Measurements from ENCODE around the gene TF. TPM values are rescaled to one million over a fixed set of nuclear protein-coding genes. Genes with fewer than 3 reads are reported as not detected.
"Not testable (repeated sequence)": the region's sequence is repeated elsewhere in the genome, so short reads cannot be mapped to it uniquely, and the experiment has no call there.

Gene TF
- total RNA-seq, 1 donor from 2014 or later: 2.3 TPM

DNA sequence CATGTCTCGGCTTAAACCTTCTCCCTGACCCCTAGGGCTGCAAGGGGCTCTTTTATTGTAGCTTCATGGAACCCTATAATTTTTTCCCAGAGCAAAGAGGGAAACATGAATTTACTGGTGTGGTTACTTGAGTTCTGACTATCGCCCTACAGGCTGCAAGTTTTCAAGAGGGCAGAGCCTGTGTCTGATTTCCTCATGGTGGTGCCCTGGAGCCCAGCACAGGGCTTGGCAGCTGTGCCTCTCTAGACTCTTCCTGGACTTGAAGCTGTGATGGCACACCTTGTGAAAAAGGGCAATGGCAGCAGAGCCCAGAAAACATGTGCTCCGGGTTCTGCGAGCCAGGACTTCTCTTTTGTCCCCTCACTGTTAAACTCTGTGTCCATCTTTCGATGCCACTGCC lies 34.2 kb upstream of the TF start:
- DNase-seq (ENCODE audit: extremely low spot score, unreplicated experiment): no peak
- Mint-ChIP-seq H3K4me1 (ENCODE audit: unreplicated experiment) (no peaks in the 10 kb centered on the region), H3K4me3 (no peak overlapping the region), H3K9me3 (no peaks in the 10 kb centered on the region), H3K27ac (no peak overlapping the region), H3K36me3 (no peaks in the 10 kb centered on the region), H3K27me3 (peaks cover 22% of the 10 kb centered on the region)
- TF ChIP-seq, protein P1, sequence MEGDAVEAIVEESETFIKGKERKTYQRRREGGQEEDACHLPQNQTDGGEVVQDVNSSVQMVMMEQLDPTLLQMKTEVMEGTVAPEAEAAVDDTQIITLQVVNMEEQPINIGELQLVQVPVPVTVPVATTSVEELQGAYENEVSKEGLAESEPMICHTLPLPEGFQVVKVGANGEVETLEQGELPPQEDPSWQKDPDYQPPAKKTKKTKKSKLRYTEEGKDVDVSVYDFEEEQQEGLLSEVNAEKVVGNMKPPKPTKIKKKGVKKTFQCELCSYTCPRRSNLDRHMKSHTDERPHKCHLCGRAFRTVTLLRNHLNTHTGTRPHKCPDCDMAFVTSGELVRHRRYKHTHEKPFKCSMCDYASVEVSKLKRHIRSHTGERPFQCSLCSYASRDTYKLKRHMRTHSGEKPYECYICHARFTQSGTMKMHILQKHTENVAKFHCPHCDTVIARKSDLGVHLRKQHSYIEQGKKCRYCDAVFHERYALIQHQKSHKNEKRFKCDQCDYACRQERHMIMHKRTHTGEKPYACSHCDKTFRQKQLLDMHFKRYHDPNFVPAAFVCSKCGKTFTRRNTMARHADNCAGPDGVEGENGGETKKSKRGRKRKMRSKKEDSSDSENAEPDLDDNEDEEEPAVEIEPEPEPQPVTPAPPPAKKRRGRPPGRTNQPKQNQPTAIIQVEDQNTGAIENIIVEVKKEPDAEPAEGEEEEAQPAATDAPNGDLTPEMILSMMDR (conservative IDR thresholded peaks at IDR 0.05): no peak

DNA sequence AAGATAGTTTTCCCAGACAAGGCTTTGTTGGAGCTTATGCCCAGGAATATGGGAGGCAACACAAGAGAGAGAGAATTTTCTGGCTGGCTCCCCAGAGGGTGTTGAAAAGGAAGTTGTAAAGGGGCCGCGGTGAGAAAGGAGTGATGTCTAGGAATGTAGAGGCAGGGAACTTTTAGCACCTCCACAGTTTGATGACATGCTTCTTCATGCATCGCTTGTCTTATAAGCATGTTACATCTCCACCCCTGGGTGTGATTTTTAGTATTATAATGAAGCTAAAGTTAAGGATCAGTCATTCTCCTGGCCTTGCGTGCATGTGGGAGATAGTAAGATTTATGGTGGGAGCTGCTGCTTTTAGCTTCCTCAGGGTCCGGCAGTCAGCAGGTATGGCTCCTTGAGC lies 32.8 kb upstream of the TF start:
- Mint-ChIP-seq H3K9me3 (no peaks in the 10 kb centered on the region), H3K27me3 (peaks cover 15% of the 10 kb centered on the region), H3K27ac (no peak overlapping the region), H3K4me1 (ENCODE audit: unreplicated experiment) (no peaks in the 10 kb centered on the region), H3K36me3 (no peaks in the 10 kb centered on the region), H3K4me3 (no peak overlapping the region)
- TF ChIP-seq, protein P1 (conservative IDR thresholded peaks at IDR 0.05): no peak
- DNase-seq (ENCODE audit: extremely low spot score, unreplicated experiment): no peak

DNA sequence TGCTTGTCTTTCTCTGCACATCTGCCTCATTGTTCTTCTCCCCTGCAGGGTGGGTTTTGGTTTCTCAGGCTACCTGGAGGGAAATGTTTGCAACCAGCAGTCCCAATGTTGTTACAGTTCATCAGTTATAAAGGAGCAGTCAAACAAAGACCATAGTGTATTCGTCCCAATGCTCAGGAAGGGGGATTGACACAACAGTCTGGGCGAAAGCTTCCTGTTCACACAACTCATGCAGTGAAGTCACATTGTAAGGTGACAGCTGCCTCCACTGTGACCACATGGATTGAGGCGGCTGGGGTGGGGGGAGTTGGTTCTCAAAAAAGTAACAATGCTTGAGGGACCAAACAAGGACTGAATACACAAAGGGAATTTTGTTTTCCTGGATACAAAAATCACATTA lies 28.8 kb upstream of the TF start:
- Mint-ChIP-seq H3K9me3 (peaks cover 4% of the 10 kb centered on the region), H3K27me3 (peaks cover 13% of the 10 kb centered on the region), H3K36me3 (no peaks in the 10 kb centered on the region), H3K27ac (no peak overlapping the region), H3K4me3 (no peak overlapping the region), H3K4me1 (ENCODE audit: unreplicated experiment) (no peaks in the 10 kb centered on the region)
- TF ChIP-seq, protein P1 (conservative IDR thresholded peaks at IDR 0.05): no peak
- DNase-seq (ENCODE audit: extremely low spot score, unreplicated experiment): no peak

DNA sequence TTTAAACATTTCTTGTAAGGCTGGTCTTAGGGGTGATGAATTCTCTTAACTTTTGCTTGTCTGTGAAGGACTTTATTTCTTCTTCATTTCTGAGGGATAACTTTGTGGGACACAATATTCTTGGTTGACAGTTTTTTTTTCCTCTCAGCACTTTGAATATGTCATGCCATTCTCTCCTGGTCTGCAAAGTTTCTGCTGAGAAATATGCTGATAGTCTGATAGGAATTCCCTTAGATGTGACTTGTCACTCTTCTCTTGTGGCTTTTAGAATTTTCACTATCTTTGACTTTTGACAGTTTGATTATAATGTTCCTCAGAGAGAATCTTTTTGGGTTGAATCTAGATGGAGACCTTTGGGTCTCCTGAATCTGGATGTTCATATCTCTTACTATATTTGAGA lies 23.3 kb upstream of the TF start:
- H3K36me3 Mint-ChIP-seq: no peaks in the 10 kb centered on the region
- H3K9me3 Mint-ChIP-seq: peaks cover 4% of the 10 kb centered on the region
- H3K4me1 Mint-ChIP-seq (ENCODE audit: unreplicated experiment): no peaks in the 10 kb centered on the region
- TF ChIP-seq, protein P1 (conservative IDR thresholded peaks at IDR 0.05): no peak
- DNase-seq (ENCODE audit: extremely low spot score, unreplicated experiment): no peak
- peaks cover 13% of the 10 kb centered on the region for H3K27me3 Mint-ChIP-seq
- H3K4me3 Mint-ChIP-seq: no peak overlapping the region
- H3K27ac Mint-ChIP-seq: no peak overlapping the region

GRCh38 chr3:133730993-133731392 lies 15.2 kb upstream of the TF start:
- H3K36me3 Mint-ChIP-seq: no peaks in the 10 kb centered on the region
- no peaks in the 10 kb centered on the region for H3K4me1 Mint-ChIP-seq (ENCODE audit: unreplicated experiment)
- H3K9me3 Mint-ChIP-seq: peaks cover 7% of the 10 kb centered on the region
- TF ChIP-seq, protein P1 (conservative IDR thresholded peaks at IDR 0.05): no peak
- H3K4me3 Mint-ChIP-seq: no peak overlapping the region
- no peak for DNase-seq (ENCODE audit: extremely low spot score, unreplicated experiment)
- no peak overlapping the region for H3K27ac Mint-ChIP-seq
- peaks cover 3% of the 10 kb centered on the region for H3K27me3 Mint-ChIP-seq

DNA sequence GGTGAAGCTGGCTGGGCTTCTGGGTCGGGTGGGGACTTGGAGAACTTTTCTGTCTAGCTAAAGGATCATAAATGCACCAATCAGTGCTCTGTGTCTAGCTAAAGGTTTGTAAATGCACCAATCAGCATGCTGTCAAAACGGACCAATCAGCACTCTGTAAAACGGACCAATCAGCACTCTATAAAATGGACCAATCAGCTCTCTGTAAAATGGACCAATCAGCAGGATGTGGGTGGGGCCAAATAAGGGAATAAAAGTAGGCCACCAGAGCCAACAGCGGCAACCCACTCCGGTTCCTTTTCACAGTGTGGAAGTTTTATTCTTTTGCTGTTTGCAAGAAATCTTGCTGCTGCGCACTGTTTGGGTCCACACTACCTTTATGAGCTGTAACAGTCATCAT lies 14.0 kb upstream of the TF start:
- DNase-seq (ENCODE audit: extremely low spot score, unreplicated experiment); H3K27me3 Mint-ChIP-seq; H3K27ac Mint-ChIP-seq; H3K4me1 Mint-ChIP-seq (ENCODE audit: unreplicated experiment); H3K36me3 Mint-ChIP-seq; H3K4me3 Mint-ChIP-seq; H3K9me3 Mint-ChIP-seq: not testable (repeated sequence)
